ENCODE data around the gene TOPBP1. TPM values are rescaled to one million over a fixed set of nuclear protein-coding genes. Genes with fewer than 3 reads are reported as not detected.

Gene TOPBP1
- total and polyA plus RNA-seq, 2 donors (not counting 3 experiments of a cell fraction or from before 2014, with no cell fraction given): 23.3 to 42.2 TPM

DNA sequence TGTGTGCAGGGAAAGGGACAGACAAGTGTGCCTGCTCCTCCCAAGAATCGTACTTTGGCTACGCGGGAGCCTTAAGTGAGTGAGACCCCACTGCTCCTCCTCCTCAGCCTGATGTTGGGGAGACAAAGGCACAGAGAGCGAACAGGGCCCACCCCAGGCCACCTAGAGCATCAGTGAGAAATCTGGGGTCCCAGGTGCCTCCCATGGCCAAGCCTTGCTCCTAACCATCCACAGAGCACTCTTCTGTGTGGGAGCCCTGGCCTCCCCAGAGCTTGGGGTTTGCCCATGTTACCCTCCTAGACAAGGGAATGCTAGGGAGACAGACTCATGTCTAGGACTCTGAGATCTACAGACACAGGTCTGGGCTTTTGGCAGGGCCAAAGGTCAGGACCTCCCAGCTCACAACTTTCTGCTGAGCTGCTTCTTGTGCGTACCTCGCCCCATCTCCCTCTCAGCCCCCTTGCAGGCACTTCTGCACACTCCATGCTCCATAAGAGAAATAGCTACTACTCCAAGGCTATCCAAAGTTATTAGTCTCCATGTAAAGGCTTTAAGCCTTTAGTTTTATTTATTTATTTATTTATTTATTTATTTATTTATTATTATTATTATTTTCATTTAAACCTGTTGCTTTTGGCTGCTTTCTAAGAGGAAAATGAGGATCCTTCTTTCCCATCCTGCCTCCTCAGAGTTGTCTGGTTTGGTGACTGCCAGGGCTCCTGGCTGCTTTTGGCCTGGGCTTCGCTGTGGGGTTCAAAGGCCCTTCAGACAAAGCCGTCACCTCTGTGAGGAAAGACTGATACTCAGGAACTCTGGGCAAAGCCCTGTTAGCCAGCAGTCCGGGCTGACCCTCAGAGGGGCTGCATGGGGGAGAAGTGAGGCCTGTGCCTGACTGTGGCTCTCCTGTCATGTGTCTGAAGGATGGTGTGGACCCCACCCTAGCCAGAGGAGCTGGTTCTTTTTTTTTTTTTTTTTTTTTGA is 32.8 kb upstream of the TOPBP1 start:
- POLR2A ChIA-PET: no interaction called here
- FAIRE-seq: no peak

More for the DNA sequence above, 32.8 kb upstream of the TOPBP1 start:
- CTCF ChIA-PET: interaction anchor here (1.1 kb wide), 1 partner anchor 31 kb away, joined by 6 read pairs; no protein-coding TSS in a partner anchor
- H3K79me2 ChIP-seq (ENCODE audit: control insufficient read depth, insufficient read depth, low read length): no peaks in the 10 kb centered on the region
- TF ChIP-seq GATA2 (IDR thresholded peaks at IDR 0.05; ENCODE audit: insufficient read depth, insufficient read length, low read depth, low read length) (no peak), MYC (IDR thresholded peaks at IDR 0.05; ENCODE audit: low read depth, low read length) (no peak), POLR2AphosphoS5 (IDR thresholded peaks at IDR 0.05; ENCODE audit: insufficient read depth, low read depth, low read length) (no peak), POLR2A (IDR thresholded peaks at IDR 0.05; ENCODE audit: low read depth, low read length) (no peak), EZH2 (IDR thresholded peaks at IDR 0.05; ENCODE audit: borderline replicate concordance, low read depth, low read length, severe bottlenecking) (no peak), JUN (IDR thresholded peaks at IDR 0.05; ENCODE audit: borderline replicate concordance, insufficient read depth, insufficient read length, low read depth) (no peak), FOS (IDR thresholded peaks at IDR 0.05; ENCODE audit: borderline replicate concordance, insufficient read depth, low read length) (no peak)
- TF ChIP-seq, protein P1, sequence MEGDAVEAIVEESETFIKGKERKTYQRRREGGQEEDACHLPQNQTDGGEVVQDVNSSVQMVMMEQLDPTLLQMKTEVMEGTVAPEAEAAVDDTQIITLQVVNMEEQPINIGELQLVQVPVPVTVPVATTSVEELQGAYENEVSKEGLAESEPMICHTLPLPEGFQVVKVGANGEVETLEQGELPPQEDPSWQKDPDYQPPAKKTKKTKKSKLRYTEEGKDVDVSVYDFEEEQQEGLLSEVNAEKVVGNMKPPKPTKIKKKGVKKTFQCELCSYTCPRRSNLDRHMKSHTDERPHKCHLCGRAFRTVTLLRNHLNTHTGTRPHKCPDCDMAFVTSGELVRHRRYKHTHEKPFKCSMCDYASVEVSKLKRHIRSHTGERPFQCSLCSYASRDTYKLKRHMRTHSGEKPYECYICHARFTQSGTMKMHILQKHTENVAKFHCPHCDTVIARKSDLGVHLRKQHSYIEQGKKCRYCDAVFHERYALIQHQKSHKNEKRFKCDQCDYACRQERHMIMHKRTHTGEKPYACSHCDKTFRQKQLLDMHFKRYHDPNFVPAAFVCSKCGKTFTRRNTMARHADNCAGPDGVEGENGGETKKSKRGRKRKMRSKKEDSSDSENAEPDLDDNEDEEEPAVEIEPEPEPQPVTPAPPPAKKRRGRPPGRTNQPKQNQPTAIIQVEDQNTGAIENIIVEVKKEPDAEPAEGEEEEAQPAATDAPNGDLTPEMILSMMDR (IDR thresholded peaks at IDR 0.05; ENCODE audit: extremely low read depth in 1 of 2, insufficient read depth in 1 of 2, low read depth in 1 of 2, low read length in 2 of 2): no peak
- TF ChIP-seq, protein P2, sequence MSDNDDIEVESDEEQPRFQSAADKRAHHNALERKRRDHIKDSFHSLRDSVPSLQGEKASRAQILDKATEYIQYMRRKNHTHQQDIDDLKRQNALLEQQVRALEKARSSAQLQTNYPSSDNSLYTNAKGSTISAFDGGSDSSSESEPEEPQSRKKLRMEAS (IDR thresholded peaks at IDR 0.05; ENCODE audit: insufficient read depth, insufficient read length): no peak
- no peak overlapping the region for H3K4me3 ChIP-seq (replicated peaks in 1 of 3; ENCODE audit: insufficient read depth in 1 of 3, low read depth in 1 of 3, low read length in 3 of 3)
- intact Hi-C loops (cut with micrococcal nuclease) (no loop called here), dilution Hi-C loops (cut with MboI; ENCODE audit: extremely low pct_ligation_motif_present, low sequenced_read_pairs) (no loop called here)
- no peak overlapping the region for H2AFZ ChIP-seq (ENCODE audit: low read depth, low read length)
- no peak overlapping the region for H3K27ac ChIP-seq (ENCODE audit: insufficient read depth, low read depth, low read length)
- H3K27me3 ChIP-seq (ENCODE audit: control insufficient read depth in 2 of 2, insufficient read depth in 2 of 2, low read length in 2 of 2): peaks cover 2% of the 10 kb centered on the region in 2 experiments
- H3K36me3 ChIP-seq (ENCODE audit: control insufficient read depth in 2 of 2, extremely low read depth in 1 of 2, insufficient read depth in 2 of 2, low read length in 2 of 2): no peaks in the 10 kb centered on the region
- no TSS peak for BruUV-seq (replicated peaks)
- no peaks in the 10 kb centered on the region for H3K4me1 ChIP-seq (ENCODE audit: control insufficient read depth, extremely low read depth, insufficient read depth, low read length)
- no peak overlapping the region for H3K4me2 ChIP-seq (ENCODE audit: insufficient read depth, low read length)
- H4K20me1 ChIP-seq (replicated peaks; ENCODE audit: control insufficient read depth, extremely low read depth, insufficient read depth, low read length): no peaks in the 10 kb centered on the region
- H3K9ac ChIP-seq (replicated peaks; ENCODE audit: extremely low read depth, insufficient read depth, low read length): no peak overlapping the region
- H3K9me1 ChIP-seq (replicated peaks; ENCODE audit: control insufficient read depth, extremely low read depth, insufficient read depth, low read length): no peaks in the 10 kb centered on the region
- no peaks in the 10 kb centered on the region for H3K9me3 ChIP-seq (replicated peaks; ENCODE audit: control insufficient read depth, insufficient read depth, low read length)
- DNase-seq (ENCODE audit: low read depth, low spot score): no peak
